Panc1 (cell line): Measurements from ENCODE around the gene TOX3. TPM values are rescaled to one million over a fixed set of nuclear protein-coding genes. Genes with fewer than 3 reads are reported as not detected.

Source experiments
- ATAC-seq: fragments of 200-7000 bp; cut with Tn5 transposase; 2 replicates; pipeline ENCODE4 v1.9.1; 2020; ENCODE audit warnings: mild to moderate bottlenecking, moderate library complexity
- BruUV-seq: library from RNA; stranded (reverse); fragments of 400-500 nt; replicated peaks from 2 replicates; lab custom pipeline; 2021; lab: Mats Ljungman, UMichigan
- CTCF ChIA-PET: fragments of 300-600 bp; sonication (Branson Sonifier 250); formaldehyde crosslinking; loops from one replicate; lab custom pipeline; 2022; ENCODE audit warnings: antibody characterized with exemption; lab: Charles Lee
- POLR2A ChIA-PET: fragments of 300-600 bp; sonication (Branson Sonifier 250); formaldehyde crosslinking; loops from one replicate; lab custom pipeline; 2022; ENCODE audit warnings: antibody characterized with exemption; lab: Charles Lee
- DNase-seq: peaks from one replicate; pipeline ENCODE4 v3.0.0-alpha.2; 2010; ENCODE audit warnings: low read depth, low spot score
- H3K27ac ChIP-seq: 2 replicates; pipeline ENCODE4 v1.5.1; 2011; ENCODE audit warnings: mild to moderate bottlenecking, low read length, inconsistent platforms
- H3K27me3 ChIP-seq: fragments of 200-500 bp; sonication (Bioruptor generic); 2 replicates; pipeline ENCODE4 v1.6.0; 2014; ENCODE audit warnings: low read length, inconsistent platforms; ENCODE audit not compliant: control insufficient read depth, insufficient read depth
- H3K36me3 ChIP-seq: fragments of 200-500 bp; sonication (Bioruptor generic); 2 replicates; pipeline ENCODE4 v1.5.1; 2014; ENCODE audit warnings: inconsistent platforms, mild to moderate bottlenecking, low read length, moderate library complexity; ENCODE audit not compliant: control insufficient read depth, insufficient read depth
- H3K4me1 ChIP-seq: 2 replicates; pipeline ENCODE4 v1.5.1; 2011; ENCODE audit warnings: inconsistent platforms, mild to moderate bottlenecking, low read length, moderate library complexity; ENCODE audit not compliant: control insufficient read depth, insufficient read depth
- H3K4me3 ChIP-seq, 2 experiments: 2 replicates each; pipeline ENCODE4 v1.5.1; 2011 to 2012; ENCODE audit warnings: low read depth in 2 of 2, low read length in 2 of 2, mild to moderate bottlenecking in 2 of 2, inconsistent platforms in 1 of 2, moderate library complexity in 1 of 2
- H3K9me3 ChIP-seq: fragments of 200-500 bp; sonication (Bioruptor generic); 2 replicates; pipeline ENCODE4 v1.5.1; 2014; ENCODE audit warnings: low read depth, mild to moderate bottlenecking, inconsistent platforms, low read length, moderate library complexity; ENCODE audit not compliant: control insufficient read depth, insufficient read depth
- POLR2AphosphoS5 ChIP-seq: IDR thresholded peaks from 2 replicates; pipeline ENCODE4 v1.6.1; 2012; ENCODE audit warnings: mild to moderate bottlenecking, low read depth, low read length, moderate library complexity
- SIN3A ChIP-seq: IDR thresholded peaks from 2 replicates; pipeline ENCODE4 v1.6.1; 2012; ENCODE audit warnings: low read depth, mild to moderate bottlenecking, low read length, moderate library complexity, borderline replicate concordance; ENCODE audit not compliant: insufficient read depth
- TCF7L2 ChIP-seq: IDR thresholded peaks from 2 replicates; pipeline ENCODE4 v1.6.1; 2011; ENCODE audit warnings: mild to moderate bottlenecking, low read depth, low read length, inconsistent platforms
- in situ Hi-C: cut with HindIII; loops from 2 replicates; pipeline ENCODE4 v1.10.0; 2016; ENCODE audit warnings: low sequenced_read_pairs, low pct_unique_long_range_greater_than_20kb
- intact Hi-C: fragments of 100-400 bp; cut with micrococcal nuclease; formaldehyde crosslinking; loops from one replicate; pipeline ENCODE4 v1.10.0; 2022; ENCODE audit not compliant: unreplicated experiment
- total RNA-seq: library from RNA; stranded (reverse); gene quantifications from one replicate; pipeline ENCODE4 v1.2.1, GENCODE V29; 2021; ENCODE audit not compliant: unreplicated experiment
- TF ChIP-seq, protein P1 (sequence below): fragments of 450-650 bp; IDR thresholded peaks from 2 replicates; pipeline ENCODE4 v1.5.1; 2017; ENCODE audit warnings: mild to moderate bottlenecking
- TF ChIP-seq, protein P2 (sequence below), 2 experiments: IDR thresholded peaks; 2 replicates each; pipeline ENCODE4 v1.6.1; 2011 to 2012; ENCODE audit warnings: low read depth in 2 of 2, control low read depth in 1 of 2, low read length in 1 of 2, mild to moderate bottlenecking in 1 of 2, moderate library complexity in 1 of 2; ENCODE audit not compliant: insufficient read depth in 1 of 2

TOX3 gene
- total RNA-seq, 1 experiment from 2014 or later = 3.4 TPM

DNA sequence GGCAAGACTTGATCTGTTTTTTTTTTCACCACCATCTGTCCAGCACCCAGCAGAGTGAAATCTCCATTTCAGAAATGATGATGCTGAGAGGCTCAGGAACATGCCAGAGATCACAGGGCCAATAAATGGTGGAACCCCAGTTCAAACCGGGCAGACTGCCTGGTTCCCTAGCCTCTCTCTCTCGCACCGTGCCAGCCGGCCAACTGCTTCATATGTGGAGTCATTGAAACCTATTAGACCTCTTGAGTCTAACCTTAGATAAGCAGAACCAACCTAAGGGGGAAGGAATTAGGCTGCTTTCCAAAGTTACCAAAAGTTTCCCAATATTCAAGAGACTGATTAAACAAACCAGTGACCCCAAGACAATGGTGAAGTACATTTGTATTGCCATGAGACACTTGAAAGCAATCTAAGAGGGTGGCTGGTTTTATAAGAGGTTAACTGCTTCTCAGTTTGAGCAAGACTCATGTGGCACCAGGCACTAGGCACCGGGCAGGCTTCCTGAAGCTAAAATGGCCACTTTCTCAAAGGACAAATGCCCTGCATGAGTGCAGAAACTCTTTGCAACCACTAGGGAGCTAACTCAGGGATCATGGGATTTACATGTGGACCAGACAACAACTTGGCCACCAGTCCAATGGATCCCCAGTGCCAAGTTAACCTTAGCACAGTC lies 18.4 kb downstream of the TOX3 start:
- no TSS peak for BruUV-seq
- no peak overlapping the region for H3K4me3 ChIP-seq
- H3K27ac ChIP-seq = no peak overlapping the region
- ChIA-PET POLR2A (no interaction called here), CTCF (no interaction called here)
- H3K27me3 ChIP-seq = no peaks in the 10 kb centered on the region
- intact Hi-C loops = no loop called here
- no peaks in the 10 kb centered on the region for H3K9me3 ChIP-seq
- ATAC-seq (no peak), DNase-seq (no peak)
- H3K4me1 ChIP-seq = no peaks in the 10 kb centered on the region
- TF ChIP-seq SIN3A = no peak
- TF ChIP-seq, protein P1, sequence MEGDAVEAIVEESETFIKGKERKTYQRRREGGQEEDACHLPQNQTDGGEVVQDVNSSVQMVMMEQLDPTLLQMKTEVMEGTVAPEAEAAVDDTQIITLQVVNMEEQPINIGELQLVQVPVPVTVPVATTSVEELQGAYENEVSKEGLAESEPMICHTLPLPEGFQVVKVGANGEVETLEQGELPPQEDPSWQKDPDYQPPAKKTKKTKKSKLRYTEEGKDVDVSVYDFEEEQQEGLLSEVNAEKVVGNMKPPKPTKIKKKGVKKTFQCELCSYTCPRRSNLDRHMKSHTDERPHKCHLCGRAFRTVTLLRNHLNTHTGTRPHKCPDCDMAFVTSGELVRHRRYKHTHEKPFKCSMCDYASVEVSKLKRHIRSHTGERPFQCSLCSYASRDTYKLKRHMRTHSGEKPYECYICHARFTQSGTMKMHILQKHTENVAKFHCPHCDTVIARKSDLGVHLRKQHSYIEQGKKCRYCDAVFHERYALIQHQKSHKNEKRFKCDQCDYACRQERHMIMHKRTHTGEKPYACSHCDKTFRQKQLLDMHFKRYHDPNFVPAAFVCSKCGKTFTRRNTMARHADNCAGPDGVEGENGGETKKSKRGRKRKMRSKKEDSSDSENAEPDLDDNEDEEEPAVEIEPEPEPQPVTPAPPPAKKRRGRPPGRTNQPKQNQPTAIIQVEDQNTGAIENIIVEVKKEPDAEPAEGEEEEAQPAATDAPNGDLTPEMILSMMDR = no peak
- TF ChIP-seq, protein P2, sequence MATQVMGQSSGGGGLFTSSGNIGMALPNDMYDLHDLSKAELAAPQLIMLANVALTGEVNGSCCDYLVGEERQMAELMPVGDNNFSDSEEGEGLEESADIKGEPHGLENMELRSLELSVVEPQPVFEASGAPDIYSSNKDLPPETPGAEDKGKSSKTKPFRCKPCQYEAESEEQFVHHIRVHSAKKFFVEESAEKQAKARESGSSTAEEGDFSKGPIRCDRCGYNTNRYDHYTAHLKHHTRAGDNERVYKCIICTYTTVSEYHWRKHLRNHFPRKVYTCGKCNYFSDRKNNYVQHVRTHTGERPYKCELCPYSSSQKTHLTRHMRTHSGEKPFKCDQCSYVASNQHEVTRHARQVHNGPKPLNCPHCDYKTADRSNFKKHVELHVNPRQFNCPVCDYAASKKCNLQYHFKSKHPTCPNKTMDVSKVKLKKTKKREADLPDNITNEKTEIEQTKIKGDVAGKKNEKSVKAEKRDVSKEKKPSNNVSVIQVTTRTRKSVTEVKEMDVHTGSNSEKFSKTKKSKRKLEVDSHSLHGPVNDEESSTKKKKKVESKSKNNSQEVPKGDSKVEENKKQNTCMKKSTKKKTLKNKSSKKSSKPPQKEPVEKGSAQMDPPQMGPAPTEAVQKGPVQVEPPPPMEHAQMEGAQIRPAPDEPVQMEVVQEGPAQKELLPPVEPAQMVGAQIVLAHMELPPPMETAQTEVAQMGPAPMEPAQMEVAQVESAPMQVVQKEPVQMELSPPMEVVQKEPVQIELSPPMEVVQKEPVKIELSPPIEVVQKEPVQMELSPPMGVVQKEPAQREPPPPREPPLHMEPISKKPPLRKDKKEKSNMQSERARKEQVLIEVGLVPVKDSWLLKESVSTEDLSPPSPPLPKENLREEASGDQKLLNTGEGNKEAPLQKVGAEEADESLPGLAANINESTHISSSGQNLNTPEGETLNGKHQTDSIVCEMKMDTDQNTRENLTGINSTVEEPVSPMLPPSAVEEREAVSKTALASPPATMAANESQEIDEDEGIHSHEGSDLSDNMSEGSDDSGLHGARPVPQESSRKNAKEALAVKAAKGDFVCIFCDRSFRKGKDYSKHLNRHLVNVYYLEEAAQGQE (IDR thresholded peaks at IDR 0.05; ENCODE audit: insufficient read depth in 1 of 2, low read depth in 2 of 2, low read length in 1 of 2) = no peak
- TF ChIP-seq TCF7L2 = no peak
- no peak for TF ChIP-seq POLR2AphosphoS5
- H3K36me3 ChIP-seq = no peaks in the 10 kb centered on the region
- in situ Hi-C loops = no loop called here

DNA sequence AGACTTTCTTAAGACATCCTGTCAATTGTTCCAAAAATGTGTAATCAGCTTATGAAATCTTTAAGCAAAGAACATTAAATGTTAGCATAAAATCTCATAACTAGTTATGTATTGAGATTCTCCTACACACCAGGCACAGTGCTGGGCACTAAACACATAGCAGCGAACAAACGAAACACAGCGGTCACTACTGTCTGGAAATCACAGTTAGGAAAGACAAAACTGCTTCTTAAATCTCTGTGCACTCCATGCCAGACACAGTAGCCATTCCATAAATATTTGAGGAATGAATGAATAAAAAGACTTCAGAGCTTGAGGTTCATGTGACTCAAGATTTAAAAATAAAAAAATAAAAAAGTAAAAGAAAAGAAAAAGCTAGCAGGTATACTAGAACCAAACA lies 20.1 kb downstream of the TOX3 start:
- CTCF ChIA-PET = no interaction called here
- H3K27ac ChIP-seq = no peak overlapping the region
- no peaks in the 10 kb centered on the region for H3K4me1 ChIP-seq
- intact Hi-C loops = no loop called here
- no peak for DNase-seq
- in situ Hi-C loops = no loop called here
- no peak for ATAC-seq
- no TSS peak for BruUV-seq
- H3K4me3 ChIP-seq = no peak overlapping the region
- POLR2A ChIA-PET = no interaction called here
- TF ChIP-seq SIN3A (no peak), TCF7L2 (no peak), POLR2AphosphoS5 (no peak)
- TF ChIP-seq, protein P2 (IDR thresholded peaks at IDR 0.05; ENCODE audit: insufficient read depth in 1 of 2, low read depth in 2 of 2, low read length in 1 of 2) = no peak
- TF ChIP-seq, protein P1 = no peak
- H3K36me3 ChIP-seq = no peaks in the 10 kb centered on the region
- no peaks in the 10 kb centered on the region for H3K27me3 ChIP-seq
- H3K9me3 ChIP-seq = no peaks in the 10 kb centered on the region
